GM18951 (cell line): ENCODE results near the gene ANK3.

Experiments used
- POLR2A ChIP-seq: IDR thresholded peaks from 4 replicates; pipeline ENCODE4 v1.6.1; 2011; ENCODE audit warnings: mild to moderate bottlenecking; ENCODE audit not compliant: insufficient read length, insufficient read depth; ENCODE audit errors: extremely low read depth
- in situ Hi-C: fragments of 300-500 bp; cut with MboI; formaldehyde crosslinking; loops from one replicate; pipeline ENCODE4 v1.12.0; 2022; ENCODE audit warnings: low sequenced_read_pairs, mixed read lengths, inconsistent platforms; ENCODE audit not compliant: unreplicated experiment

The ANK3 gene

DNA sequence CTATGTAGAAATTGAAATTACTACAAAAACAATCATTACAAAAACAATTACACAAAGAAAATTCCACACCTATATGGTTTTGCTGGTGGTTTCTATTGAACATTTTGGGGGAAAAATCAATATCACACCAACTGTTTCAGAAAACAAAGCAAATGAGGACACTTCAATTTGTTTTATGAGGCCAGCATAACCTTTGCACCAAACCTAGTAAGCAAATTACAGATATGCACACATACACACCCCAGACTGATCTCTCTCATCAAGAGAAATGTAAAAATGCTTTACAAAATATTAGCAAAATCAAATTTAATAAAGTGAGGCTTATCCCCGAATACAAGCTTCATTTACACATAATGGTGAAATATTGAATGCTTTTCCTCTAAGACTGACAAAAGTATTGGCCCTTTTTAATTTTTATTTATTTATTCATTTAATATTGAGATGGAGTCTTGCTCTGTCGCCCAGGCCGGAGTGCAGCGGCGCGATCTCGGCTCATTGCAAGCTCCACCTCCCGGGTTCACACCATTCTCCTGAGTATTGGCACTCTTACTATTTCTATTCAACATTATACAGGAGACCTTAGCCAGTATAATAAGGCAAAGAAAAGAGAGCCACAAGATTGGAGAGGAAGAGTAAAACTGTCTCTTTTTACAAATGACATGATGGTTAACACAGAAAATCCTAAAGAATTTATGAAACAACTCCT, 13.6 kb upstream of the ANK3 start:
- TF ChIP-seq POLR2A, result no peak
- in situ Hi-C loops, result no loop called here

DNA sequence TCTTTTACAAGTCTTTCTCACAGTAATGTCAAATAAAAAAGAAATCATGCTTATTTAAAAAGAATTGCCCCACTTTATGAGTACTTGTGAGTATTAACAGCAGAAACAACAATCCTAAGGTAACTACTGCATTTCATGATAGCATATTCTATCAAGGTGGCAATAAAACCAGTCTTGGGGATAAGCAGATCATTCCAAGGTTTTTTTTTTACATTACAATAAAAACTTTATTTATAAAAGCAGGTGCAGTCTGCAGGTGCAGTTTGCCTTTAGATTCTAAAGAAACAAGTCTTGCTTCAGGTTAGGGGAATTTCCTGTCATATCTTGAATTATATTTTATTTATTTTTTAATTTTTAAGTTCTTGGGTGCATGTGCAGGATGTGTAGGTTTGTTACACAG, 10.7 kb upstream of the ANK3 start:
- TF ChIP-seq POLR2A, result no peak
- in situ Hi-C loops, result no loop called here

DNA sequence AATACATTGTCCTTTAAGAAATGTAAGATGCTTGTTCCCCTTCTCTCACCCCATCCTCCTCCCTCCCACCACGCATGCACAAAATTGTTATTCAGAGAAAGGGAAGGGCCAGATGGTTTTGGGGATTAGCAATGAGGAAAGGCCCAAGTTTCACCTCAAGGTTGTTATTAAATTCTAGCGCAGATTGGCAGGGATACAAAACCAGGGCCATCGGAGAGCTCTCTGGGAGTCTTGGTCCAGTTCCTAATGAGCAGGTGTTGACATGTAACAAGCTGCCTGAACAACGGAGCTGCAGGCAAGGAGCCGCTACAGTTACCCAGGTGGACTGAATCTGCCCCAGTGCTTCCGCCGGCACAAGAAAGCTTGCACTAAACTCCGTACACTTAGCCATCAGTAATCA, 9.7 kb upstream of the ANK3 start:
- TF ChIP-seq POLR2A, result no peak
- in situ Hi-C loops, result no loop called here

DNA sequence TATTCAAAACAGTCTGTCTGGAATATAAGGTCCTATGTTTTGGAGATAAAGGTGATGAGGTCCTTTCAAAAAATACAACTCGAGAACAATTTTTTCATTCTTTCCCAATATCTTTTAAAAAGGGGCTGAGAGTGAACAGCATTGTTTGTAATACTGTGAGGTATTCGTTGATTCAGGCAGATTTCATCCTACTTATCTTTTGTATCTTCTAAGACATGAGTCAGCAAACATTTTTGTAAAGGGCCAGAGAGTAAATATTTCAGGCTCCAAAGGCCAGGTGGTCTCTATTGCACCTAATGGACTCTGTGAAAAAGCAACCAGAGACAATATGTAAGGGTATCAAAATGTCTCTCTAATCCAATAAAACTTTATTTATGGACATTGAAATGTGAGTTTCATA, 8.1 kb upstream of the ANK3 start:
- TF ChIP-seq POLR2A, result no peak
- in situ Hi-C loops, result no loop called here

DNA sequence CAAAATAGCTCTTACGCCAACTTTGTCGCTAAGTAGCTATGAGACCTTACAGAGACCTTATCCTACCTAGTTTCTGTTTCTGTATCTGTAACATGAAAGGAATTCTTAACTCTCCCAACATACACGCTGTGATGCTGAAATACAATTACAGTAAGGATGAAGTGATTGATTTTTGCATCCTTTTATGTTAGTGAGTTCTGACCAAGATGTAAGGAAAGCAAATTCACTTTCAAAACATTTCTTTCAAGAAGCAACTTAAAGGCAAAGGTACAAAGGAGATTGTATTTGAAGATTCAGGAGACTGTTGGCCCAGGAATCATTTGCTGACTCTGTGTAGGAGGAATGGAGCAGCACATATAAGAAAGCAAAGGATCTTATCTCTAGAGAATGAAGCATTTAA, 7.1 kb upstream of the ANK3 start:
- no peak for TF ChIP-seq POLR2A
- in situ Hi-C loops, result no loop called here

DNA sequence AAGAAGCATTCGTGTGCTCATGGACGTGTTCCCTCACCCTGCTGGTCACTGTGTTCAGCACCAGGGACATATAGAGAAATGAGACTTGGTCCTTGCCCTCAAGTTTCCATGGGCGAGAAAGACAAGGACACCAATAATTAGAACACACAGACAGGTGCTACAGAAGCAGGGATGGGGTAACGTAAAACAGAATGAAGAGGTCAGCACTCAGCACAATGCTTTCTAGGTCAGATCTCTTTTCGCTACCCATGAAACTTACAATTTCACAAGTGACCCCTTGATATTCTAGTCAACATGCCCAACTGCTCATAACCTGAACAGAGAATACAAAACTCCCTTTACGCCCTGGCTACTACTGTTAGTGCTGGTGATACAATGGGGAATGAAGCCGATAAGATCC, 6.0 kb upstream of the ANK3 start:
- in situ Hi-C loops, result no loop called here
- TF ChIP-seq POLR2A, result no peak

DNA sequence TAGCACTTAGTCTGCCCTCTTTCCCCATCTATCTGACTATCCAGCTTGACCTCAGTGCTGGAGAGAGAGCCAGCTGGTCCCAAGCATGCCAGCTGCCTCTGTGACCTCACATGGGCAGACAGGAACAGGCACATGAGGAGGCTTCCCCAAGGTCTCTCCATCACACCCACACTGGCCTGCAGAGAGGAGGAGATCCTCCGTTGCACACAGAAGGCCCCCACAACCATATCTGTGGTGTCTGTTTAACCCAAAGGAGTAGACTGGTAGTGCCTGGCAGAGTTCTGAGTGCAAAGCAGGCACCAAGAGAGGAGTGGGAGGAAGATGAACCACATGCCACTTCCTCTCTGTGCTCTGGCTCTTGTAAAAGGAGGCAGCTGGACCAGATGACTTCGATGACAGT, 4.8 kb upstream of the ANK3 start:
- TF ChIP-seq POLR2A, result no peak
- in situ Hi-C loops, result no loop called here

DNA sequence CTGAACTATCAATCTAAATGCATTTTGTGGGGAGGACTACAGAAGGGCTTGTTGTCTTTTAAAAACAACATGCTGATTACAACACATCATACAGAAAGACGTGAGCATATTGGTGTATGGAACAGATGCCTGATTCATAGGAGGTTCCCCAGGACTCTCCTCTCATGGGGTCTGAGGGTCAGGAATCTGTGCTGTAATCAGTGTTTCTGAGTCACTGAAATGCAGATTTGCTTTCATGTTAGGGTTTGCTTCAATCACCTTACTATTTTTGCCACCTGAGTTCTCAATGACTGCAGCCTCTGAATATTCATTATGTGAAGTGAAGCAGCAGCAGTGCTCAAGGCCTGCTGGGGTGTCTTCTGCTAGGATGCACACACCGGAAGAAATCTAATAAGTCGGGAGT, 550 bp upstream of the ANK3 start:
- TF ChIP-seq POLR2A, result no peak
- in situ Hi-C loops, result no loop called here

DNA sequence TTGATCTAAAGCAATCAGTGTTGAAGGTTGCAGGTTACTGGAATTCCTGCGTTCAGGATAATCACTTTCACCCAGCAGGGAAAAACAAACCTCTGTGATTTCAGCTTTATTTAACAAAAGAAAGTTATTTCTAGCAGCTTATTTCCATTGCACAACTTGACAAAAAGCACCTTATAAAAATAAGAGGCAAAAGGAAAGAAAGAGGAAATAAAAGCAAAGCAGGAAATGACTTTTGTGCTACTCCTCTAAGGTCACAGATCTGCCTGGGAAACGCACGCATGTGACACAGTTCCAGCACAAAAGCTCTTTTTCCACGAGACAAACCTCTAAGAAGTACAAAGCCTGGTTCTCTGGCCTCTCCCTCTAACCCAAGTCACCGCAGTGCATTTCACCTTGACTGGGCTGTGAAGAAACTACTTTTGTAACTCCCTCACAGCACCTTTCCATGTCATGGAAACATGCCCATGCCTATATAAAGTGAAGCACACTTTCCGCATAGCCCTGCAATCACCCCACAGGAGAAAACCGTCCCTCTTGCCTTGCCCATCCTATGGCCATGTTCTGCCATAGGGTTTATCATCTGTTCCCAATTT, 870 bp downstream of the ANK3 start:
- in situ Hi-C loops, result no loop called here
- no peak for TF ChIP-seq POLR2A

DNA sequence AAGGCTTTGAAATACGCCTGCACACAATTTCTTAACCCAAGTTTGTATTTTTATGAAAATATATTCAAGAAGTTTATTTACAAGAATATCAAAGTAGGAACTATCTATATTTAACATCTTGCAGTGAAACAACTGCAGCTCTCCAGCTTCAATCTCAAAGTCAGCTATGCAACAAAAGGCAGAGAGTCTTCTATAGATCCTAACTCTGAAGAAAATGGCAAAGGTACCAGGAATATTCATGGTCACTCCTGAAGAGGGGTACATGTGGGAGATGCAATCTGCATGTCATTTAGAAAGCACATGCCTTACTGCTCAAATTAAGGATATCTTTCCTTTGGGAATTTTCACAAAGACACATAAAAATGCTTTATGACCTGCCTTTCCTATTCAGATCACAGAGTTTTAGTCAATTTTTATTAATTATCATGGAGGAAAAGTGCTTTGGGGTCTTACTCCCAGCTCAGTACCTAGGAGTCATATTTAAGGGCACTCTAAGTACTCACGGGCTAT, 1.5 kb downstream of the ANK3 start:
- in situ Hi-C loops, result no loop called here
- no peak for TF ChIP-seq POLR2A

DNA sequence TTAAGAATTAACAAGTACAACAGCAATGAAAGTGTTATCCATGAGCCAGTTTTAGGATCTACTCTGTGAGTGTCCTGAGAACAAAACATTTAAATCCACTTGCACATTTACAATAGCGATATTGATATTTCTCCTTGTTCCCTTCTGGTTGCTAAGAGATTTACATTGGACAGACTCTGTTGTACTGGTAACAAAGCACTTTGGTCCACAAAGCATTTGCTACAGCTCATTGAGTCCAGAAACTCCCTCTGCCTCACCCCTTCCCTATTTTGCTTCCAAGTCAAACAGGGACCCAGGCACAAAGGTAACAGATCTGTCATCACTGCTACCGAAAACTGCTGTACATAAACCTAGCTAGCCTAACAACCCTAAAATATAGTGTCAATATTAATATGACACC, 2.1 kb downstream of the ANK3 start:
- in situ Hi-C loops, result no loop called here
- TF ChIP-seq POLR2A, result no peak

DNA sequence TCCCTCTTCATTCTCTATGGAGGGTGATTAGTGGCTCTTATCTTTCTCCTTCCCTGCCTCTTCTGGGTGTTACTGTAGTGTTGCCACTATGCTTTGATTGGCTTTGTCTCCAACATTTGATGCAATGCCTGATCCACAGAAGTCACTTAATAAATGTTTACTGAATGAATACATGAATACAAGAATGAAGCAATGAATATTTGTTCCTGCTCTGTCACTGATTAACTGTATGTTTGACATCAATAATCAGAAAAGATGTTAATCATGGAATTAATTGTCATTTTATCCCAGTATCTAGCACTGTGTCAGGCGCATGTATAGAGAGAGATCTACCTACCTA, 4.3 kb downstream of the ANK3 start:
- TF ChIP-seq POLR2A, result no peak
- in situ Hi-C loops, result no loop called here

DNA sequence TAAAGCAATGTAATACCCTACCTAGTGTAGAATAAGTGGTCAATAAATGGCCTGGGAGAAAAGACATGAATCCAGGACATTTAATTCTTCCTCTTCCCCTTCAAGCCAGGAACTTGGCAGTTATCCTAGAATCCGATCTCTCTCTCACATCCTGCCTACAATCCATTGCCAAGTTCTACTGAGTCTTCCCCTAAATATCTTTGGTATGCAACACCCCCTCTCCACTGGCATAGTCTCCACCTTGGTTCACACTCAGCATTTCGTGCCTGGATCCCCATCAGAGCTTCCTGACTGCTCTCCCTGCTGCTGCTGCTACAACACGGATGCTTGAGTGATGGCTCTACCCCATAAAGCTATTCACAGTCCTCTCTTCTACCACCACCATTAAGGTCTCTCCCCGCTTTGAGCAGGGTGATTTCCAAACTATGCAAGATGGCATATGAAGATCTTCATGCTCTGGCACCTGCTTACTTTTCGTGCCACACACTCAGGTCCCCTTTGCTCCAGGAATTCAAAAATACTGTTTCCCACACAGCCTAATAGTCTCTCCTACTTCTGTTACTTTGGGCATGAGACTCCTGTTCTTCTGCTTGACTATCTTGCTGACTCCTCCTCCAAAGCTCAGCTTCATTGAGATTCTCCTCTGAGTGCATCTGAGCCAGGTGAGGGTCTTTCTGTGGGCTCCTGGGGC, 4.8 kb downstream of the ANK3 start:
- TF ChIP-seq POLR2A, result no peak
- in situ Hi-C loops, result no loop called here

DNA sequence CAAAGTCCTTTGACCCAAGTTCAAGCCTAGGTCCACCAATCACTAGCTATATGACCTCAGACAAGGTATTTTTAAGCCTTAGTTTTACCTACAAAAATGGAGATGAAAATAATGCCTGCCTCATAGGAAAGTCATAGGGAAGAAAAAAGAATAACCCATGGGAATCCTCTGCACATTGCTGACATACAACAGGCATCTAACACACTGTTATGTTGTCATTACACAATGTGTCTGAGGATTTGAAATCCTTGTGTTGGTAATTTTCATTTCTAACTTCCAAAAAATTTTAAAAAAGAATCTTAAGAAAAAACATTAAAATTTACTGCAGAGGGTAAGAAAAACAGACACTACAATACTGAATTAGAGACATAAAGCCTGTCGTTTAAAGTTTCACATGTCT, 5.7 kb downstream of the ANK3 start:
- TF ChIP-seq POLR2A, result no peak
- in situ Hi-C loops, result no loop called here
